ENCODE data around the gene CFAP20. TPM values are rescaled to one million over a fixed set of nuclear protein-coding genes. Genes with fewer than 3 reads are reported as not detected.

The CFAP20 gene
- total RNA-seq, 1 donor from 2014 or later, result 41.4 TPM

GRCh38 chr16:58110571-58111301, 18.4 kb downstream of the CFAP20 start:
- Mint-ChIP-seq H3K9me3 (peaks cover 4% of the 10 kb centered on the region), H3K4me3 (no peak overlapping the region), H3K36me3 (peaks cover 31% of the 10 kb centered on the region), H3K27ac (peak overlapping the region; percentile 31), H3K27me3 (ENCODE audit: low read depth) (no peaks in the 10 kb centered on the region), H3K4me1 (peaks cover 15% of the 10 kb centered on the region)
- TF ChIP-seq, protein P1, sequence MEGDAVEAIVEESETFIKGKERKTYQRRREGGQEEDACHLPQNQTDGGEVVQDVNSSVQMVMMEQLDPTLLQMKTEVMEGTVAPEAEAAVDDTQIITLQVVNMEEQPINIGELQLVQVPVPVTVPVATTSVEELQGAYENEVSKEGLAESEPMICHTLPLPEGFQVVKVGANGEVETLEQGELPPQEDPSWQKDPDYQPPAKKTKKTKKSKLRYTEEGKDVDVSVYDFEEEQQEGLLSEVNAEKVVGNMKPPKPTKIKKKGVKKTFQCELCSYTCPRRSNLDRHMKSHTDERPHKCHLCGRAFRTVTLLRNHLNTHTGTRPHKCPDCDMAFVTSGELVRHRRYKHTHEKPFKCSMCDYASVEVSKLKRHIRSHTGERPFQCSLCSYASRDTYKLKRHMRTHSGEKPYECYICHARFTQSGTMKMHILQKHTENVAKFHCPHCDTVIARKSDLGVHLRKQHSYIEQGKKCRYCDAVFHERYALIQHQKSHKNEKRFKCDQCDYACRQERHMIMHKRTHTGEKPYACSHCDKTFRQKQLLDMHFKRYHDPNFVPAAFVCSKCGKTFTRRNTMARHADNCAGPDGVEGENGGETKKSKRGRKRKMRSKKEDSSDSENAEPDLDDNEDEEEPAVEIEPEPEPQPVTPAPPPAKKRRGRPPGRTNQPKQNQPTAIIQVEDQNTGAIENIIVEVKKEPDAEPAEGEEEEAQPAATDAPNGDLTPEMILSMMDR (IDR thresholded peaks at IDR 0.05; ENCODE audit: unreplicated experiment), result no peak
- DNase-seq (ENCODE audit: low spot score in 2 of 2, unreplicated experiment in 2 of 2), result no peak

GRCh38 chr16:58109881-58110280, 19.3 kb downstream of the CFAP20 start:
- no peak overlapping the region for H3K4me3 Mint-ChIP-seq
- TF ChIP-seq, protein P1 (IDR thresholded peaks at IDR 0.05; ENCODE audit: unreplicated experiment), result no peak
- H3K4me1 Mint-ChIP-seq, result peaks cover 15% of the 10 kb centered on the region
- no peak for DNase-seq (ENCODE audit: low spot score in 2 of 2, unreplicated experiment in 2 of 2)
- peaks cover 23% of the 10 kb centered on the region for H3K36me3 Mint-ChIP-seq
- H3K9me3 Mint-ChIP-seq, result peaks cover 4% of the 10 kb centered on the region
- H3K27me3 Mint-ChIP-seq (ENCODE audit: low read depth), result no peaks in the 10 kb centered on the region
- H3K27ac Mint-ChIP-seq, result no peak overlapping the region

DNA sequence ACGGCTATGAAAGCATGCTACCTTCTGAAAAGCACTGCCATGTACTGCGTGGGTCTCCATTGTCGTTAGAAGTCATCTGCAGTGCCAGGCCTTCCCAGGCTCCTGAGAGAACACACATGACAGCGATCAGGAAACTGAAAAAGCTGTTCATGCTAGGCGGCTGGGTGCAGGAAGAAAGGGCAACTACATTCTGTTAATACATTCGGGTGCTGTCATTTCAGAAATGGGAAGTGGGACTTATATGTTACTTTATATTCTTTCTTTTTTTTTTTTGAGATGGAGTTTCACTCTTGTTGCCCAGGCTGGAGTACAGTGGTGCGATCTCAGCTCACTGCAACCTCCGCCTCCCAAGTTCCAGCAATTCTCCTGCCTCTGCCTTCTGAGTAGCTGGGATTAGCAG, 19.9 kb downstream of the CFAP20 start:
- Mint-ChIP-seq H3K36me3 (peaks cover 17% of the 10 kb centered on the region), H3K4me3 (no peak overlapping the region), H3K27me3 (ENCODE audit: low read depth) (no peaks in the 10 kb centered on the region), H3K4me1 (peaks cover 15% of the 10 kb centered on the region), H3K9me3 (peaks cover 4% of the 10 kb centered on the region), H3K27ac (no peak overlapping the region)
- no peak for DNase-seq (ENCODE audit: low spot score in 2 of 2, unreplicated experiment in 2 of 2)
- TF ChIP-seq, protein P1 (IDR thresholded peaks at IDR 0.05; ENCODE audit: unreplicated experiment), result no peak

DNA sequence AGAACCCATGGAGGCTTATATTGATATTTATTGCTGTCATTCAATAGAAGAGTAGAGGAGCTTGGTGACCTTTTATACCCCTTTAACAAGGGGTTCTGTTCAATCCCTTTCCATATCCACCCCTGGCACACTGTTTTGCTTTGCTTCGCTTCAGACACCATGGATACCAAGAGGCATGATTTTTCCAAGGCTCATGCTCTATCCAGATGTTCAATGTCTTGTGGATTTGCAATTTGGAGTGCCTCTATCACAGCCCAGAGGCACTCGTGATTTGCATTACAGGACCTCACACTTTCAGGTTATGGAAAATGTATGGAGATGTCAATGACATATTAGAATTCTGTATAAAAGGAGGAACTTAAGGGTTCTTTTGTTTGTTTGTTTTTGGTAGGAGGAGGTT, 21.5 kb downstream of the CFAP20 start:
- Mint-ChIP-seq H3K9me3 (no peaks in the 10 kb centered on the region), H3K27me3 (ENCODE audit: low read depth) (no peaks in the 10 kb centered on the region), H3K36me3 (peaks cover 3% of the 10 kb centered on the region), H3K4me3 (no peak overlapping the region), H3K4me1 (peaks cover 15% of the 10 kb centered on the region), H3K27ac (no peak overlapping the region)
- DNase-seq (ENCODE audit: low spot score in 2 of 2, unreplicated experiment in 2 of 2), result no peak
- TF ChIP-seq, protein P1 (IDR thresholded peaks at IDR 0.05; ENCODE audit: unreplicated experiment), result no peak

DNA sequence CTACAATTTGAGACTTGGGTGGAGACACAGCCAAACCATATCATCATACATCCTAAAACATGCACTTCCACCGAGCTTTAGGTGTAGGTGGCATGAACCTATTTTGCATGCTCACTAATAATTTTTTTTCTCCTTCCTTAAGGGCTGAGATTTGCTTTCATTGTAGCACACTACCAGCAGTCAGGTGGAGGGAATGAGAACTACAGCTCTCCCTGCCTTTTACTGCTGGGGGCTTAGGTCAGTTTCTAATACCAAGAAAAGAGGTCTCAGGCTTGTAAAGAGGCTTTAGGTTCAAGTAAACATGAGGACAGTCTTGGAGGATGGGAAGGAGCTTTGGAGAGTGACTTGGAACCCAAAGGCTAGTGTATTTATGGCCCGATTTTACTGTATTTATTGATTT, 22.0 kb downstream of the CFAP20 start:
- Mint-ChIP-seq H3K9me3 (no peaks in the 10 kb centered on the region), H3K4me3 (no peak overlapping the region), H3K36me3 (peaks cover 2% of the 10 kb centered on the region), H3K27me3 (ENCODE audit: low read depth) (no peaks in the 10 kb centered on the region), H3K4me1 (peaks cover 15% of the 10 kb centered on the region), H3K27ac (no peak overlapping the region)
- no peak for DNase-seq (ENCODE audit: low spot score in 2 of 2, unreplicated experiment in 2 of 2)
- TF ChIP-seq, protein P1 (IDR thresholded peaks at IDR 0.05; ENCODE audit: unreplicated experiment), result no peak

All from mesothelial cell of epicardium (in vitro differentiated cells).